CD14-positive monocyte (primary cell): ENCODE results near the gene ZMYND10. TPM values are rescaled to one million over a fixed set of nuclear protein-coding genes. Genes with fewer than 3 reads are reported as not detected.
A peak's percentile ranks its signal among the peaks of the same experiment; 100 is the strongest.

ENCODE experiments used
- DNase-seq, 3 donors: peaks; one replicate each; pipeline ENCODE4 v3.0.0-alpha.2; 2011 to 2022
- H2AFZ ChIP-seq: 2 replicates; pipeline ENCODE4 v1.6.0; 2012; ENCODE audit warnings: mild to moderate bottlenecking, low read depth, low read length, inconsistent platforms; ENCODE audit not compliant: insufficient read depth, poor library complexity, severe bottlenecking
- H3K27ac ChIP-seq, 2 donors: 1 replicate in 1 of 2; 2 replicates in 1 of 2; pipeline ENCODE4 v1.5.1; 2012 to 2013; ENCODE audit warnings: low read length in 2 of 2, control low read depth in 1 of 2, inconsistent platforms in 1 of 2, low read depth in 1 of 2, mild to moderate bottlenecking in 1 of 2
- H3K27me3 ChIP-seq, 2 donors: one replicate each; pipeline versions ENCODE4 v1.6.0 to v1.6.1; 2011 to 2013; ENCODE audit warnings: low read length in 2 of 2; ENCODE audit not compliant: control insufficient read depth in 2 of 2, insufficient read depth in 2 of 2
- H3K36me3 ChIP-seq, 2 donors: replicated peaks in 1 of 2; 1 replicate in 1 of 2; 2 replicates in 1 of 2; pipeline versions ENCODE4 v1.5.1 to v1.6.1; 2012 to 2013; ENCODE audit warnings: low read length in 2 of 2, control low read depth in 1 of 2, inconsistent platforms in 1 of 2, mild to moderate bottlenecking in 1 of 2; ENCODE audit not compliant: insufficient read depth in 2 of 2, control insufficient read depth in 1 of 2
- H3K4me1 ChIP-seq, 2 donors: 1 replicate in 1 of 2; 2 replicates in 1 of 2; pipeline versions ENCODE4 v1.5.1 to v1.6.1; 2012 to 2013; ENCODE audit warnings: low read length in 2 of 2, control low read depth in 1 of 2, inconsistent platforms in 1 of 2, mild to moderate bottlenecking in 1 of 2, moderate library complexity in 1 of 2; ENCODE audit not compliant: insufficient read depth in 2 of 2, control insufficient read depth in 1 of 2
- H3K4me2 ChIP-seq: replicated peaks from 2 replicates; pipeline ENCODE3; 2012; ENCODE audit warnings: low read length, moderate library complexity, mild to moderate bottlenecking; ENCODE audit not compliant: poor library complexity, severe bottlenecking; ENCODE audit errors: extremely low read depth
- H3K4me3 ChIP-seq, 3 experiments: fragments of 200-600 bp in 1 of 3; sonication (generic) in 1 of 3; replicated peaks in 1 of 3; 1 replicate in 2 of 3; 2 replicates in 1 of 3; pipeline ENCODE4 v1.5.1; 2011 to 2013; ENCODE audit warnings: low read length in 3 of 3, mild to moderate bottlenecking in 3 of 3, control low read depth in 2 of 3, low read depth in 2 of 3, inconsistent platforms in 1 of 3, moderate library complexity in 1 of 3
- H3K79me2 ChIP-seq: 2 replicates; pipeline ENCODE4 v1.6.0; 2012; ENCODE audit warnings: mild to moderate bottlenecking, control low read depth, inconsistent platforms, low read length, moderate library complexity; ENCODE audit not compliant: insufficient read depth
- H3K9ac ChIP-seq: 2 replicates; pipeline ENCODE4 v1.6.0; 2017; ENCODE audit warnings: low read length, mild to moderate bottlenecking; ENCODE audit not compliant: insufficient read depth, poor library complexity, severe bottlenecking
- H3K9me3 ChIP-seq, 2 donors: replicated peaks in 1 of 2; 1 replicate in 1 of 2; 2 replicates in 1 of 2; pipeline versions ENCODE4 v1.5.1 to v1.6.1; 2012 to 2013; ENCODE audit warnings: low read length in 2 of 2, control low read depth in 1 of 2; ENCODE audit not compliant: control insufficient read depth in 1 of 2, insufficient read depth in 1 of 2
- H4K20me1 ChIP-seq: 2 replicates; pipeline ENCODE4 v1.6.0; 2012; ENCODE audit warnings: mild to moderate bottlenecking, low read length, control low read depth, moderate library complexity; ENCODE audit not compliant: insufficient read depth
- H3K27ac Mint-ChIP-seq, 7 donors: one replicate each; pipeline ENCODE4 v1.8.0; 2020; ENCODE audit warnings: mild to moderate bottlenecking in 7 of 7, mixed read lengths in 7 of 7, moderate library complexity in 6 of 7, inconsistent platforms in 2 of 7
- H3K27me3 Mint-ChIP-seq, 3 donors: one replicate each; pipeline ENCODE4 v1.8.0; 2021 to 2022; ENCODE audit warnings: low read depth in 3 of 3, mild to moderate bottlenecking in 3 of 3, mixed read lengths in 3 of 3, moderate library complexity in 3 of 3, inconsistent platforms in 1 of 3
- H3K36me3 Mint-ChIP-seq, 2 donors: one replicate each; pipeline ENCODE4 v1.8.0; 2020; ENCODE audit warnings: mixed read lengths in 2 of 2, inconsistent platforms in 1 of 2, mild to moderate bottlenecking in 1 of 2
- H3K4me1 Mint-ChIP-seq: one replicate; pipeline ENCODE4 v1.8.0; 2020; ENCODE audit warnings: mild to moderate bottlenecking, mixed read lengths
- H3K4me3 Mint-ChIP-seq, 2 donors: one replicate each; pipeline ENCODE4 v1.8.0; 2020; ENCODE audit warnings: mild to moderate bottlenecking in 2 of 2, mixed read lengths in 2 of 2, moderate library complexity in 1 of 2
- H3K9me3 Mint-ChIP-seq, 7 donors: one replicate each; pipeline ENCODE4 v1.8.0; 2020 to 2022; ENCODE audit warnings: mixed read lengths in 7 of 7, mild to moderate bottlenecking in 6 of 7, moderate library complexity in 6 of 7, inconsistent platforms in 2 of 7
- CTCF ChIP-seq: fragments of 200-600 bp; IDR thresholded peaks from one replicate; pipeline ENCODE4 v1.8.0; 2022; ENCODE audit warnings: antibody characterized with exemption, mild to moderate bottlenecking
- WGBS: methylation state at CpG from one replicate; pipeline ENCODE4 v1.1.5; 2013; ENCODE audit warnings: missing lambda C conversion rate; ENCODE audit not compliant: insufficient coverage; 5-methylcytosine and 5-hydroxymethylcytosine counted together
- intact Hi-C, 2 donors: fragments of 100-400 bp; cut with micrococcal nuclease; formaldehyde crosslinking; loops; one replicate each; pipeline versions ENCODE4 v1.15.0 to v1.15.1; 2023
- polyA plus RNA-seq, 3 donors: library from polyadenylated mRNA; depleted of rRNA in 1 of 3; unstranded in 2 of 3; stranded (reverse) in 1 of 3; fragments of 300-500 nt in 2 of 3; fragments of >200 nt in 1 of 3; fragmentation: Illumina TruSeq in 2 of 3; gene quantifications; 1 replicate in 2 of 3; 2 replicates in 1 of 3; pipeline ENCODE4 v1.2.3, GENCODE V29; 2012 to 2021

The ZMYND10 gene
- polyA plus RNA-seq, 3 donors: 0.12 to 1.7 (median 0.19) TPM

GRCh38 chr3:50345008-50345407 is 524 bp downstream of the ZMYND10 start:
- peak overlapping the region in 2 of 3 experiments; percentile 42 to 70 for H3K4me3 ChIP-seq
- no peak overlapping the region for H3K27ac ChIP-seq
- peaks cover 15% of the 10 kb centered on the region for H4K20me1 ChIP-seq
- H3K36me3 ChIP-seq: peaks cover 9 to 16% of the 10 kb centered on the region in 2 donors
- H3K9me3 Mint-ChIP-seq: no peaks in the 10 kb centered on the region
- no peaks in the 10 kb centered on the region for H3K27me3 Mint-ChIP-seq
- peaks cover 57 to 79% of the 10 kb centered on the region in 2 donors for H3K4me1 ChIP-seq
- H3K9me3 ChIP-seq: no peaks in the 10 kb centered on the region
- peaks cover 75% of the 10 kb centered on the region for H3K4me1 Mint-ChIP-seq
- no peaks in the 10 kb centered on the region for H3K27me3 ChIP-seq
- TF ChIP-seq CTCF: no peak
- H3K79me2 ChIP-seq: peaks cover 45% of the 10 kb centered on the region
- no peak for DNase-seq
- H3K27ac Mint-ChIP-seq: no peak overlapping the region
- 86% methylated on average over 8 of the region's 8 CpGs for WGBS
- peak overlapping the region; percentile 83 for H3K4me2 ChIP-seq
- H3K9ac ChIP-seq: no peak overlapping the region
- peaks cover 17 to 18% of the 10 kb centered on the region in 2 donors for H3K36me3 Mint-ChIP-seq
- no peak overlapping the region for H2AFZ ChIP-seq
- intact Hi-C loops: loop anchor here in 1 of 2 donors (5.0 kb wide), 1 partner anchor 202 kb away; no protein-coding TSS in a partner anchor
- no peak overlapping the region for H3K4me3 Mint-ChIP-seq

- Histone ChIP-seq H3K79me2 (peaks cover 46% of the 10 kb centered on the region), H3K27me3 (no peaks in the 10 kb centered on the region), H3K36me3 (peaks cover 2 to 4% of the 10 kb centered on the region in 2 donors), H3K27ac (no peak overlapping the region), H3K9me3 (no peaks in the 10 kb centered on the region), H3K4me1 (peaks cover 63 to 88% of the 10 kb centered on the region in 2 donors), H3K9ac (no peak overlapping the region), H3K4me2 (no peak overlapping the region), H4K20me1 (peaks cover 12% of the 10 kb centered on the region), H3K4me3 (no peak overlapping the region), H2AFZ (no peak overlapping the region)
- H3K36me3 Mint-ChIP-seq: peaks cover 9 to 14% of the 10 kb centered on the region in 2 donors
- H3K27me3 Mint-ChIP-seq: no peaks in the 10 kb centered on the region
- no peak for TF ChIP-seq CTCF
- WGBS: 87% methylated on average over 8 of the region's 13 CpGs
- H3K4me3 Mint-ChIP-seq: no peak overlapping the region
- H3K9me3 Mint-ChIP-seq: no peaks in the 10 kb centered on the region
- peak overlapping the region in 1 of 7 donors; percentile 30 for H3K27ac Mint-ChIP-seq
- H3K4me1 Mint-ChIP-seq: peaks cover 76% of the 10 kb centered on the region
- DNase-seq: no peak
- intact Hi-C loops: no loop called here
Measured at GRCh38 chr3:50342813-50343633, 2.5 kb downstream of the ZMYND10 start.
